GM12878 (cell line): ENCODE results near the gene DNAH9. TPM values are rescaled to one million over a fixed set of nuclear protein-coding genes. Genes with fewer than 3 reads are reported as not detected.
A peak's percentile ranks its signal among the peaks of the same experiment; 100 is the strongest.

Experiments
- ATAC-seq: fragments of 200-7000 bp; cut with Tn5 transposase; 3 replicates; pipeline ENCODE4 v1.9.1; 2020; ENCODE audit warnings: mild to moderate bottlenecking, moderate library complexity
- BruUV-seq: library from RNA; stranded (reverse); fragments of 400-500 nt; replicated peaks from 2 replicates; lab custom pipeline; 2021; lab: Mats Ljungman, UMichigan
- CTCF ChIA-PET: fragments of 300-600 bp; sonication (Branson Sonifier 250); formaldehyde crosslinking; extraction: SDS; loops from one replicate; lab custom pipeline; 2021; ENCODE audit warnings: inconsistent platforms; lab: Yijun Ruan, JAX
- POLR2A ChIA-PET: fragments of 350-600 bp; formaldehyde crosslinking; extraction: SDS; loops from one replicate; lab custom pipeline; 2021; ENCODE audit warnings: inconsistent platforms; lab: Charles Lee
- RAD21 ChIA-PET: fragments of 300-600 bp; sonication (Branson Sonifier 250); formaldehyde crosslinking; loops from one replicate; lab custom pipeline; 2023; ENCODE audit warnings: antibody characterized with exemption; ENCODE audit not compliant: unreplicated experiment; lab: Charles Lee
- SMC1A ChIA-PET: fragments of 300-600 bp; sonication (Branson Sonifier 250); formaldehyde crosslinking; loops from one replicate; lab custom pipeline; 2023; ENCODE audit not compliant: unreplicated experiment, uncharacterized antibody; lab: Charles Lee
- DNase-seq: peaks from one replicate; pipeline ENCODE4 v3.0.0-alpha.2; 2011; ENCODE audit warnings: low read depth, low spot score
- FAIRE-seq: peaks from 3 replicates; lab custom pipeline; 2011; peaks lifted over from hg19 to GRCh38; lab: Jason Lieb, UNC
- H2AFZ ChIP-seq: 2 replicates; pipeline ENCODE4 v1.6.0; 2011; ENCODE audit warnings: low read depth, low read length, control low read depth; ENCODE audit not compliant: control insufficient read depth
- H3K27ac ChIP-seq: 2 replicates; pipeline ENCODE4 v1.5.1; 2011; ENCODE audit warnings: control low read depth; ENCODE audit not compliant: control insufficient read depth, insufficient read depth
- H3K27me3 ChIP-seq, 2 experiments: replicated peaks in 1 of 2; 2 replicates each; pipeline versions ENCODE4 v1.6.0 to v1.6.1; 2011; ENCODE audit warnings: low read length in 1 of 2; ENCODE audit not compliant: control insufficient read depth in 2 of 2, insufficient read depth in 2 of 2
- H3K36me3 ChIP-seq, 2 experiments: 2 replicates each; pipeline ENCODE4 v1.5.1; 2011; ENCODE audit warnings: low read length in 1 of 2; ENCODE audit not compliant: control insufficient read depth in 2 of 2, insufficient read depth in 2 of 2
- H3K4me1 ChIP-seq: 2 replicates; pipeline ENCODE4 v1.6.1; 2011; ENCODE audit warnings: mild to moderate bottlenecking, low read length, moderate library complexity, mixed read lengths; ENCODE audit not compliant: control insufficient read depth, insufficient read depth
- H3K4me2 ChIP-seq: 2 replicates; pipeline ENCODE4 v1.6.0; 2011; ENCODE audit warnings: control low read depth; ENCODE audit not compliant: control insufficient read depth, insufficient read depth
- H3K4me3 ChIP-seq: fragments of 200-600 bp; sonication (generic); 2 replicates; pipeline ENCODE4 v1.5.1; 2016
- H3K79me2 ChIP-seq: 2 replicates; pipeline ENCODE4 v1.6.0; 2011; ENCODE audit warnings: low read length; ENCODE audit not compliant: control insufficient read depth, insufficient read depth
- H3K9ac ChIP-seq: 2 replicates; pipeline ENCODE4 v1.8.0; 2011; ENCODE audit warnings: low read length, control low read depth, mixed read lengths; ENCODE audit not compliant: control insufficient read depth, insufficient read depth
- H3K9me3 ChIP-seq: replicated peaks from 3 replicates; pipeline ENCODE4 v1.5.1; 2011; ENCODE audit warnings: mild to moderate bottlenecking, low read length; ENCODE audit not compliant: control insufficient read depth, insufficient read depth
- H4K20me1 ChIP-seq: 2 replicates; pipeline ENCODE4 v1.6.0; 2011; ENCODE audit not compliant: control insufficient read depth, insufficient read depth
- BHLHE40 ChIP-seq, 2 experiments: fragments of 450-650 bp in 1 of 2; IDR thresholded peaks; 2 replicates each; pipeline ENCODE4 v1.6.1; 2011 to 2017; ENCODE audit warnings: low read depth in 2 of 2, borderline replicate concordance in 1 of 2, improper control_type of control experiment in 1 of 2, low read length in 1 of 2, mild to moderate bottlenecking in 1 of 2
- CHD2 ChIP-seq: IDR thresholded peaks from 2 replicates; pipeline ENCODE4 v1.6.1; 2011; ENCODE audit warnings: low read depth, low read length, improper control_type of control experiment, borderline replicate concordance
- EED ChIP-seq: sonication (generic); IDR thresholded peaks from 2 replicates; pipeline ENCODE4 v1.6.1; 2016; ENCODE audit warnings: antibody characterized with exemption, low read depth
- HDGF ChIP-seq: fragments of 450-650 bp; IDR thresholded peaks from 2 replicates; pipeline ENCODE4 v1.6.1; 2016; ENCODE audit warnings: antibody characterized with exemption
- IKZF2 ChIP-seq, 2 experiments: fragments of 450-650 bp; IDR thresholded peaks; 2 replicates each; pipeline ENCODE4 v1.6.1; 2017; ENCODE audit warnings: mild to moderate bottlenecking in 2 of 2, moderate library complexity in 2 of 2
- JUNB ChIP-seq: IDR thresholded peaks from 2 replicates; pipeline ENCODE4 v1.6.1; 2016; ENCODE audit warnings: antibody characterized with exemption, mild to moderate bottlenecking
- JUND ChIP-seq: IDR thresholded peaks from 2 replicates; pipeline ENCODE4 v1.6.1; 2012; ENCODE audit warnings: low read depth, mild to moderate bottlenecking, low read length, improper control_type of control experiment, moderate library complexity
- MEF2A ChIP-seq: IDR thresholded peaks from 2 replicates; pipeline ENCODE4 v1.6.1; 2011; ENCODE audit warnings: low read depth, mild to moderate bottlenecking, low read length, moderate library complexity; ENCODE audit not compliant: insufficient read depth
- NFYB ChIP-seq: IDR thresholded peaks from 2 replicates; pipeline ENCODE4 v1.6.1; 2011; ENCODE audit warnings: low read depth, mild to moderate bottlenecking, low read length, improper control_type of control experiment, moderate library complexity; ENCODE audit not compliant: insufficient read depth
- NR2C1 ChIP-seq: fragments of 450-650 bp; IDR thresholded peaks from 2 replicates; pipeline ENCODE4 v1.6.1; 2017; ENCODE audit warnings: antibody characterized with exemption, mild to moderate bottlenecking, moderate library complexity
- SIX5 ChIP-seq: IDR thresholded peaks from 2 replicates; pipeline ENCODE4 v1.6.1; 2011; ENCODE audit warnings: mild to moderate bottlenecking, low read depth, low read length, moderate library complexity; ENCODE audit not compliant: severe bottlenecking
- SMC3 ChIP-seq: IDR thresholded peaks from 2 replicates; pipeline ENCODE4 v1.6.1; 2011; ENCODE audit warnings: low read length, improper control_type of control experiment, borderline replicate concordance
- ZNF384 ChIP-seq: IDR thresholded peaks from 2 replicates; pipeline ENCODE4 v1.6.1; 2012; ENCODE audit warnings: low read depth, mild to moderate bottlenecking, low read length, improper control_type of control experiment, borderline replicate concordance
- WGBS: methylation state at CpG from one replicate; pipeline ENCODE4 v1.1.6; 2016; ENCODE audit warnings: low lambda C conversion rate; ENCODE audit not compliant: insufficient replicate concordance, insufficient coverage; ENCODE audit errors: missing lambda C conversion rate; 5-methylcytosine and 5-hydroxymethylcytosine counted together
- in situ Hi-C: fragments of 300-500 bp; cut with MboI; formaldehyde crosslinking; loops from 9 replicates; pipeline ENCODE4 v1.14.3; 2018; ENCODE audit warnings: mixed read lengths
- intact Hi-C: fragments of 100-400 bp; cut with micrococcal nuclease; formaldehyde crosslinking; loops from one replicate; pipeline ENCODE4 v1.14.2; 2022; ENCODE audit not compliant: unreplicated experiment
- polyA plus RNA-seq, 11 experiments: library from polyadenylated mRNA; depleted of rRNA in 4 of 11; unstranded in 6 of 11; stranded (reverse) in 5 of 11; fragments of >200 nt; fragmentation: Nextera tagmentation in 4 of 11; fragmentation: Illumina TruSeq in 1 of 11; extraction: Ambion mirVana in 4 of 11; extraction: Trizol in 1 of 11; gene quantifications; 1 replicate in 1 of 11; 2 replicates in 10 of 11; pipeline versions ENCODE4 v1.2.1 to v1.2.3, GENCODE V29; 2011 to 2016; ENCODE audit warnings: inconsistent platforms in 2 of 11, missing spikeins in 2 of 11, low read depth in 1 of 11
- total RNA-seq, 4 experiments: library from RNA; depleted of rRNA in 3 of 4; stranded (reverse); fragments of >200 nt in 3 of 4; fragmentation: Illumina TruSeq in 1 of 4; extraction: Trizol in 1 of 4; gene quantifications; 2 replicates each; pipeline versions ENCODE4 v1.2.1 to v1.2.3, GENCODE V29; 2013 to 2021

The DNAH9 gene
- total and polyA plus RNA-seq, 10 of the 15 experiments (the other 5 are each of a cell fraction or from before 2014, with no cell fraction given) = 0.10 to 0.40 (median 0.19) TPM; not detected in 7

DNA sequence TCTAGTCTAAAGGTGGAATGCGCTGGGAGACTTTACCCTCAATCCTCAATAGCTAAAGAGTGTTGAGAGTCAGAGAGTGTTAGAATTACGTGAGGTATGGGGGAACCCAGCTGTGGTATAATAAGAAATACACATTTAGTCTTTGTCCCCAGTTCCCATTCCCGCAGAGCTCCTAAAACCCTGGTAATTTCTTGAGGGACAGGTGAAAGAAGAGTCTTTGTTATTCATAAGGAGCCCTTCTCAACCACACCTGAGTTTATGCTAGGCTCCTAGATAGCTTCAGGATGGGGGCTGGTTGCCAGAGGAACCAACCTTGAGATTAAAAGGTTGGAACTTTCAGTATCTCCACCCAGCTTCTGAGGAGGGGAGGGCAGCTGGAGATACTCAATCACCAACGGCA lies 393.2 kb downstream of the DNAH9 start:
- H3K4me3 ChIP-seq = no peak overlapping the region
- SMC1A ChIA-PET = interaction anchor here (0.6 to 0.9 kb wide), 2 partner anchors 25 to 34 kb away, joined by 3 read pairs; no protein-coding TSS in a partner anchor
- no peaks in the 10 kb centered on the region for H3K79me2 ChIP-seq
- H3K27ac ChIP-seq = no peak overlapping the region
- H2AFZ ChIP-seq = no peak overlapping the region
- intact Hi-C loops (no loop called here), in situ Hi-C loops (loop anchor here (10.0 kb wide), 1 partner anchor 1023 kb away; the partner anchor contains the start of gene ELAC2)
- no peak for DNase-seq
- no peak for ATAC-seq
- no peak overlapping the region for H3K4me2 ChIP-seq
- no peaks in the 10 kb centered on the region for H4K20me1 ChIP-seq
- no peaks in the 10 kb centered on the region for H3K9me3 ChIP-seq
- POLR2A ChIA-PET = interaction anchor here (1.3 kb wide), 1 partner anchor 31 kb away, joined by 3 read pairs; no protein-coding TSS in a partner anchor
- H3K4me1 ChIP-seq = peaks cover 3% of the 10 kb centered on the region; the same call in 1 of the 2 replicates
- 57% methylated on average over 4 of the region's 4 CpGs for WGBS
- CTCF ChIA-PET = no interaction called here
- no peak overlapping the region for H3K9ac ChIP-seq
- no peak for TF ChIP-seq ZNF384
- FAIRE-seq = no peak
- RAD21 ChIA-PET = no interaction called here
- no peaks in the 10 kb centered on the region for H3K27me3 ChIP-seq
- BruUV-seq = no TSS peak
- peaks cover 0 to 5% of the 10 kb centered on the region in 2 experiments; a peak in 3 of 4 replicates for H3K36me3 ChIP-seq

DNA sequence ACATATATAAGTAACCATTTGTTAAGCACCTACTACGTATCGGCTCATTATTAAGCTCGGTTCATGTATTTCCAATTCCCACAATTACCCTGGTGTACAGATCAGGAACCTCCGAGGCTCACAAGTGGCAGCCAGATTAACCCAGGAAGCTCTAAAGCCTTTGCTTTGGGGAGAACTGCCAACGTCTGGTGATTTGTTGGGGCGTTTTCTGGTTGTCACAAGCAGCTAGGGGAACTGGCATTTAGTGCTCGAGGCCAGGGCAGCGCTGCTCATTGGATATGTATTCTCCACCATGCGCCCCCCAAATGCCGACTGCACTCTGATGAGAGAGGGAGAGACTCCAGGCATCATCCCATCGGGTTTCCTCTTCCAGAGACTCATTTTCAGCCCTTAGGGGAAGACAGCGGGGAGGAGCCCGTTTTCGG lies 398.5 kb downstream of the DNAH9 start:
- H3K9me3 ChIP-seq = no peaks in the 10 kb centered on the region
- TSS peak; percentile 73 for BruUV-seq
- FAIRE-seq (no peak), DNase-seq (peak; percentile 24), ATAC-seq (peak; percentile 64)
- ChIA-PET RAD21 (interaction anchor here (0.8 to 1.8 kb wide), 6 partner anchors 9 to 252 kb away, joined by 3 to 20 read pairs (median 4); partner anchors contain the start of gene MAP2K4), CTCF (interaction anchor here (0.7 to 1.5 kb wide), 10 partner anchors 9 to 1350 kb away, joined by 3 to 6 read pairs (median 3); partner anchors contain the start of gene MAP2K4), SMC1A (interaction anchor here (0.7 to 2.8 kb wide), 11 partner anchors 8 to 102 kb away, joined by 3 to 14 read pairs (median 5); partner anchors contain the start of gene MAP2K4), POLR2A (interaction anchor here (0.8 to 3.6 kb wide), 8 partner anchors 10 to 56 kb away, joined by 3 to 46 read pairs (median 6); partner anchors contain the start of gene MAP2K4)
- H4K20me1 ChIP-seq = no peaks in the 10 kb centered on the region
- in situ Hi-C loops (loop anchor here (10.0 kb wide), 1 partner anchor 1018 kb away; the partner anchor contains the start of gene ELAC2), intact Hi-C loops (loop anchor here (1.0 kb wide), 1 partner anchor 24 kb away; the partner anchor contains the start of gene MAP2K4)
- peaks cover 0 to 5% of the 10 kb centered on the region in 2 experiments; a peak in 1 of 4 replicates for H3K36me3 ChIP-seq
- TF ChIP-seq EED (0 out of 2 replicates have a peak, but pooled peaks have one; percentile 31), MEF2A (no peak), JUNB (no peak), SMC3 (no peak), IKZF2 (IDR thresholded peaks at IDR 0.05) (peak in 1 of 2 experiments; percentile 13; a peak in 1 of 4 replicates), NFYB (peak; percentile 21; the same call in 1 of the 2 replicates), SIX5 (no peak), BHLHE40 (IDR thresholded peaks at IDR 0.05; ENCODE audit: borderline replicate concordance in 1 of 2, low read depth in 2 of 2, low read length in 1 of 2) (no peak), HDGF (no peak), CHD2 (no peak), NR2C1 (no peak), JUND (no peak)
- peaks cover 3% of the 10 kb centered on the region; the same call in 1 of the 2 replicates for H3K4me1 ChIP-seq
- H3K79me2 ChIP-seq = no peaks in the 10 kb centered on the region
- peak overlapping the region; percentile 23 for H3K27ac ChIP-seq
- 0% methylated on average over 14 of the region's 14 CpGs for WGBS
- peak overlapping the region; percentile 57 for H3K4me2 ChIP-seq
- H3K9ac ChIP-seq = peak overlapping the region; percentile 65
- H2AFZ ChIP-seq = peak overlapping the region; percentile 38
- no peaks in the 10 kb centered on the region for H3K27me3 ChIP-seq
- peak overlapping the region; percentile 87 for H3K4me3 ChIP-seq
